ENCODE results near the gene NRIP3.
"Not testable (repeated sequence)": the region's sequence is repeated elsewhere in the genome, so short reads cannot be mapped to it uniquely, and the experiment has no call there.

NRIP3 gene

DNA sequence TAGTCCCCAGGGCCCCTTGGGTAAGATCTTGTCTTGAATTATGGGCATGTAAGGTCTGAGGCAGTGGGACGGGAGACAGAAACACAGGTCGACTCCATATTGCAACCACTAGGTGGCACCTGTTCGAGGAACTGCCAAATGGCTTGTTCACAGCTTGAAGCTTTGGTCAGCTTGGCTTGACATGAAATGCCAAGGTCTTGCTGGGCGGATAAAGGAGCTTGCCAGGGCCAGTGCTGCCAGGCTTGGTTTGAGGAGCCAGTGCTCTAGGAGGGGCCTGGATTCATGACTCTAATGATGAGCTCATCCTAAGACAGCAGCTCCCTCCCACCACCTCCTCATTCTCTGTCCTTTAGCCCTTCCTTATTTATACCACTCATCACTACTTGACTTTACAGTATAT lies 11.9 kb upstream of the NRIP3 start:
- peak; percentile 54 to 59 for DNase-seq

DNA sequence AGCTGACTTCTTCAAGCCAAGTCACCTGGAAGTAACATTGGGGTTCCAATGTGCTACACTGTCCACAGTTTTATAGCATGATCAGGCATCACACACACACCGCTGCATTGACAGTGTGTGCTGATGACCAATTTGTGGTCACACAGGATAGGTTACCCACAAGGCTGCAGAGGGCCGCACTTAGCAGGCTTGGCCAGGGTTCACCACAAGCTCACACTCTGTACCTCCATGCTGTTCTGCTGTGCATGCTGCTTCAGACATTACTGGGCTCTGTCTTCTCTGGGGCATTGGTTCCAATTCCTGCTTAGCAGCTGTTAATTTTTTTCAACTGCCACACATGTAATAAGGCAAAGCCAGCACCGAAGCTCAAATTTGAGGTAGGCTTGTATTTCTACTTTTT lies 11.0 kb upstream of the NRIP3 start:
- no peak for DNase-seq

DNA sequence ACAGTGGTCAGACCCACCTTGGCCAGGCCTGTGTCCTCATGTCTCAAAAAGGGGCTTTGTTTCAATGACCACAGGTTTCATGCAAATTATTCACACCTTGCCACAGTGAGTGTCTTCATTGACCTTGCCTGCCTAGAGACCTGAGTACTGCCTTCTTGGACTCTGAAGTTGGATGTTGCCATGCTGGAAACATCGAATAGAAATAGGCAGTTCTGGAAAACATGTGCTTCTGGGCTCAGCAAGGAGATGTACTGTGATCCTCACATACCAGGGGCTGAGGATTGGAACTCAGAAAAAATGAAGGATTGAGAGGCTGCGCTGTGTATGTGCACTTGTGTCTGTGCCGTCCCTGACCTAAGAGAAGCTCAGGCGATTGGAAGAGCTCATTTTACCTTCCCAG lies 9.6 kb upstream of the NRIP3 start:
- DNase-seq: no peak

DNA sequence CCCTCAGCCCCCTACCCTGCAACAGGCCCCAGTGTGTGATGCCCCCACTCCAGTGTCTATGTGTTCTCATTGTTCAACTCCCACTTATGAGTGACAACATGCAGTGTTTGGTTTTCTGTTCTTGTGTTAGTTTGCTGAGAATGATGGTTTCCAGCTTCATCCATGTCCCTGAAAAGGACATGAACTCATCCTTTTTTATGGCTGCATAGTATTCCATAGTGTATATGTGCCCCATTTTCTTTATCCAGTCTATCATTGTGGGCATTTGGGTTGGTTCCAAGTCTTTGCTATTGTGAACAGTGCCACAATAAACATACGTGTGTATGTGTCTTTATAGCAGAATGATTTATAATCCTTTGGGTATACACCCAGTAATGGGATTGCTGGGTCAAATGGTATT lies 5.7 kb upstream of the NRIP3 start:
- not testable (repeated sequence) for DNase-seq

- DNase-seq: no peak
Measured at GRCh38 chr11:9008661-9009060, 4.9 kb upstream of the NRIP3 start.

- DNase-seq: no peak
Measured at GRCh38 chr11:9008011-9008550, 4.3 kb upstream of the NRIP3 start.

GRCh38 chr11:9005087-9005486 lies 1.3 kb upstream of the NRIP3 start:
- DNase-seq: no peak

GRCh38 chr11:9004183-9004926 lies 554 bp upstream of the NRIP3 start:
- no peak for DNase-seq

GRCh38 chr11:9002920-9003572 lies 755 bp downstream of the NRIP3 start:
- DNase-seq: no peak

- DNase-seq: no peak
Measured at GRCh38 chr11:9001736-9002135, 2.1 kb downstream of the NRIP3 start.

DNA sequence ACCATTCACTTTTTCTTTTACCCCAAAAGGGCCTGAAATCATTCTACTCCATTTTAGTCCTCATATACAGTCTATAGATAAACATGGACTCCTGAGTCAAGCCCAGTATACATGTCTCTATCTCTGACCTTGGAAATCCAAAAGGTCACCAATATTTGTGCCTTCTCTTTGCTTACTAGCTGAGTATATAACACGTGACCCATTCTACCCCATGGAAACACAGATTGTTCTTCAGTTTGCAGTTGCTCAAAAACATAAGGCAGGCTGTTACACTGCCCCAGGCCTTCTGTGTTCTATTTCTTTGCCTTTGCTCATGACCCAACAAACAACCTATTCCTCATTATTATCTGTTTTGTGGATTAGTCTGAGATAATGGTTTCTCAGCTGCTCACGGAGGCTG lies 5.8 kb downstream of the NRIP3 start:
- DNase-seq: no peak

DNA sequence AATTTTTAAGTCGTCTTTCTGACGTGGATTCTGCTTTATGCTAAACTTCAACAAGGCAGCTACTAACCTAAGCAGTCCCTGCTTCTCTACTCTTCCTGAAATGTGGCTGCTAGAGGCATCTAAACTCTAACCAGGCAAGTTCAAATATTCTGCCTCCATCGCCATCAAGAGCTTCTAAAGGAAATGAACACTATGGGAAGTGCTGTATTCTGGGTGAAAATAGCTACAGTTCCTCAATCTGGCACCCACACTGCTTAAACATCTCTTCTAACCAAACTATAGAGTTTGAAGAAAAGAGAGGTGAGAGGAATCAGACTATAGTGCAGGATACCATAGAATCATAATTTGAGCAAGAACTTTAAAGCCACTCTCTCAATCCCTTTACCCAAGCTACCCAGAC lies 6.3 kb downstream of the NRIP3 start:
- DNase-seq: no peak

GRCh38 chr11:8989453-8989852 lies 14.3 kb downstream of the NRIP3 start:
- DNase-seq: no peak

- no peak for DNase-seq
Measured at GRCh38 chr11:8988329-8989234, 15.2 kb downstream of the NRIP3 start.

- no peak for DNase-seq
Measured at GRCh38 chr11:8987446-8987845, 16.4 kb downstream of the NRIP3 start.

GRCh38 chr11:8986772-8987171 lies 17.0 kb downstream of the NRIP3 start:
- not testable (repeated sequence) for DNase-seq

- DNase-seq: no peak
Measured at GRCh38 chr11:8985462-8985861, 18.3 kb downstream of the NRIP3 start.

- no peak for DNase-seq
Measured at GRCh38 chr11:8983552-8983951, 20.2 kb downstream of the NRIP3 start.

DNA sequence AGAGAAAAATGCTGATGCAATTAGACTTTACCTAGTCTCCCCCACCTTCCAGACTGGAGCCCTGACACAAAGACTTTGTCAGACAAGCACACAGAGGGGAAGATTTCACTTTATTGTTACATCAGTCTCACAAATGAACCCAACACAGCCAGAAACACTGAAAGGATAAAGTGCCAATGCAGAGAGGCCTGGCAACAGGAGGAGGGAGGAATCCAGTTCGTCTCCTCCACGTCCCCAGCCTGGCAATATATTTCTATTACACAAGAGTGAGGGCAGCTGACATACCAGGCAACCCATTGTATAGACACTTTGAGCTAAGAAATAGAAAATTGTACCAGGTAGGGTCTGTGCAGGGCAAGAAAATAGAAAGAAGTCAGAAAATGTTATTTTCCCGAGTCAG lies 23.3 kb downstream of the NRIP3 start:
- no peak for DNase-seq

- not testable (repeated sequence) for DNase-seq
Measured at GRCh38 chr11:8979365-8979764, 24.4 kb downstream of the NRIP3 start.

- no peak for DNase-seq
Measured at GRCh38 chr11:8973121-8973520, 30.7 kb downstream of the NRIP3 start.

- no peak for DNase-seq
Measured at GRCh38 chr11:8971924-8972316, 31.9 kb downstream of the NRIP3 start.

GRCh38 chr11:8971196-8971923 lies 32.4 kb downstream of the NRIP3 start:
- DNase-seq: no peak
